Neural cell (in vitro differentiated cells): ENCODE measurements around the gene PCK1.

Source experiments
- CTCF ChIP-seq: fragments of 450-650 bp; IDR thresholded peaks from 2 replicates; pipeline ENCODE4 v1.5.1; 2014; ENCODE audit warnings: antibody characterized with exemption, mild to moderate bottlenecking, moderate library complexity; ENCODE audit not compliant: poor library complexity, severe bottlenecking
- EP300 ChIP-seq: fragments of 450-650 bp; conservative IDR thresholded peaks from 2 replicates; pipeline ENCODE4 v1.6.1; 2014; ENCODE audit warnings: antibody characterized with exemption, mild to moderate bottlenecking, moderate library complexity; ENCODE audit not compliant: poor library complexity, severe bottlenecking
- EZH2 ChIP-seq: fragments of 200-600, 300-800 bp; shearing (Covaris generic), sonication (generic); IDR thresholded peaks from 2 replicates; pipeline ENCODE4 v1.6.1; 2014; ENCODE audit warnings: antibody characterized with exemption, low read length, borderline replicate concordance, mild to moderate bottlenecking; ENCODE audit not compliant: insufficient read depth, poor library complexity, severe bottlenecking
- POLR2AphosphoS5 ChIP-seq: IDR thresholded peaks from 2 replicates; pipeline ENCODE4 v1.6.1; 2012
- RAD21 ChIP-seq: fragments of 450-650 bp; conservative IDR thresholded peaks from 2 replicates; pipeline ENCODE4 v1.6.1; 2014; ENCODE audit warnings: antibody characterized with exemption, mild to moderate bottlenecking, moderate library complexity
- REST ChIP-seq: IDR thresholded peaks from 2 replicates; pipeline ENCODE4 v1.6.1; 2012; ENCODE audit warnings: borderline replicate concordance
- TAF1 ChIP-seq: IDR thresholded peaks from 2 replicates; pipeline ENCODE4 v1.6.1; 2012; ENCODE audit warnings: low read depth

- no peak for TF ChIP-seq CTCF
- no peak for TF ChIP-seq POLR2AphosphoS5
- no peak for TF ChIP-seq TAF1
- no peak for TF ChIP-seq REST
- no peak for TF ChIP-seq EZH2
- TF ChIP-seq RAD21, result no peak
- no peak for TF ChIP-seq EP300
These were observed 20.5 kb downstream of the PCK1 start for GRCh38 chr20:57581202-57582028.
